ENCODE results near the gene SPIN1.

- TF ChIP-seq, protein P1, sequence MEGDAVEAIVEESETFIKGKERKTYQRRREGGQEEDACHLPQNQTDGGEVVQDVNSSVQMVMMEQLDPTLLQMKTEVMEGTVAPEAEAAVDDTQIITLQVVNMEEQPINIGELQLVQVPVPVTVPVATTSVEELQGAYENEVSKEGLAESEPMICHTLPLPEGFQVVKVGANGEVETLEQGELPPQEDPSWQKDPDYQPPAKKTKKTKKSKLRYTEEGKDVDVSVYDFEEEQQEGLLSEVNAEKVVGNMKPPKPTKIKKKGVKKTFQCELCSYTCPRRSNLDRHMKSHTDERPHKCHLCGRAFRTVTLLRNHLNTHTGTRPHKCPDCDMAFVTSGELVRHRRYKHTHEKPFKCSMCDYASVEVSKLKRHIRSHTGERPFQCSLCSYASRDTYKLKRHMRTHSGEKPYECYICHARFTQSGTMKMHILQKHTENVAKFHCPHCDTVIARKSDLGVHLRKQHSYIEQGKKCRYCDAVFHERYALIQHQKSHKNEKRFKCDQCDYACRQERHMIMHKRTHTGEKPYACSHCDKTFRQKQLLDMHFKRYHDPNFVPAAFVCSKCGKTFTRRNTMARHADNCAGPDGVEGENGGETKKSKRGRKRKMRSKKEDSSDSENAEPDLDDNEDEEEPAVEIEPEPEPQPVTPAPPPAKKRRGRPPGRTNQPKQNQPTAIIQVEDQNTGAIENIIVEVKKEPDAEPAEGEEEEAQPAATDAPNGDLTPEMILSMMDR (IDR thresholded peaks at IDR 0.05): peak in 3 of 6 experiments; percentile 62 to 88 (median 79)
- peak in 1 of 2 donors; percentile 90 for TF ChIP-seq POLR2A (IDR thresholded peaks at IDR 0.05)
These were observed at the start of gene SPIN1 for GRCh38 chr9:88388203-88388885.
